GM21619 (cell line): ENCODE measurements around the gene LYRM4.

ENCODE experiments used
- ATAC-seq: cut with Tn5 transposase; IDR thresholded peaks from one replicate; pipeline ENCODE4 v1.9.1; 2021; ENCODE audit not compliant: unreplicated experiment

The LYRM4 gene

GRCh38 chr6:5260661-5261544, at the start of gene LYRM4, which contains the start of gene FARS2:
Gene LYRM4, minus strand, starts transcription at chr6:5260950. Its CDS starts 217 bp downstream, at chr6:5260733.
Gene FARS2, plus strand, starts transcription at chr6:5261513.
- ATAC-seq, result peak; percentile 71

DNA sequence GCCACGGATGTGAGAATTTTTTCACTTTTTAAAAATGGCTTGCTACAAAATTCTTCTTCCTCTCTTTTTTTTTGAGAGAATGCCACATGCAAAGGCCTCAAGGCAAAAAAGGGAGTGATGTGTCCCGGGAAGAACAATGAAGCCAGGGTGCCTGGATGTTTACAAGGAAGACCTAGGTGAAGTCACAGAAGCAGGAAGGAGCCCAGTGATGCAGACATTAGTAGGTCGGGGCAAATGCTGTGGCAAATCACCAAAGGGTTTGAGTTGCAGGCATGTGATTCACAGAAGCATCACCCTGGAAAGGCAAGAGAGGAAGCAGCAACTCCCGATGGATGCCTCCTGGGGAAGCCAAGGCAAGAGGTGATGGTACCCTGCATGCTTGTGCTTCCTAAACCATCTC, 47.3 kb upstream of the LYRM4 start:
- no peak for ATAC-seq

- no peak for ATAC-seq
These were observed 46.3 kb upstream of the LYRM4 start for GRCh38 chr6:5307058-5307457.

- no peak for ATAC-seq
These were observed 45.3 kb upstream of the LYRM4 start for GRCh38 chr6:5305968-5306626.

- ATAC-seq, result no peak
These were observed 42.9 kb upstream of the LYRM4 start for GRCh38 chr6:5303682-5304081.

- peak; percentile 59 for ATAC-seq
These were observed 42.4 kb upstream of the LYRM4 start for GRCh38 chr6:5302995-5303622.

DNA sequence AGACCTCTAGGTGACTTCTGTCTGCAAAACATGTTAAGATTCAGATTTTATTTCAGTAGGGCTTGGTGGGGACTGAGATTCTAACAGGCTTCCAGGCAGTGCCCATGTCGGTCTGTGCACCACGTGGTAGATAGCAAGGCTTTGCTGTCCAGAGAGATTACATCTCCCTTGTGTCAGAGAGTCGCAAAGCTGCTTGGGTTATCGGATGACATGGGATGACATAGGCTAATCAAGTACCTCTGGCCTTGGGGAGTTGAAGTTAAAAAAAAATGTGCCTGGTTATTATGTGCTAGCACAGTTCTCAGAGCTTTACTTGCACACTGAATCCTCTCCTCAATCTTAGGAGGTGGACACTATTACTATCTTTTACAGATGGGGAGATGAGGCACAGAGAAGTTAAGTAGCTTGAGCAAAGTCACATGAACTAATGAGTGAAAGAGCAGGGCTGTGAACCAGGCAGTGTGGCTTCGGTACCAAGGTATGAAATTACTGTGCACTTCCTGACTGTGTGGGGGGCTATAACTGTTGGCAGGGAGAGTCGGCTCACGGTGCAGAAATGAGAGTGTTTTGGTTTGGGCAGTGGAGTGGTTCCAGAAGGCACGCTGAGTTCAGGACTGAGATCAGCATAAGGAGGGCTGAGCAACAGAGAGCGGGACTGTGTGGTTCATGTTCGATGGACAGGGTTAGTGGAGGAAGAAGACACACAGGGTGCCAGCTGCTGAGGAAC, 41.6 kb upstream of the LYRM4 start:
- ATAC-seq, result peak; percentile 80

- no peak for ATAC-seq
These were observed 39.5 kb upstream of the LYRM4 start for GRCh38 chr6:5300206-5300764.

DNA sequence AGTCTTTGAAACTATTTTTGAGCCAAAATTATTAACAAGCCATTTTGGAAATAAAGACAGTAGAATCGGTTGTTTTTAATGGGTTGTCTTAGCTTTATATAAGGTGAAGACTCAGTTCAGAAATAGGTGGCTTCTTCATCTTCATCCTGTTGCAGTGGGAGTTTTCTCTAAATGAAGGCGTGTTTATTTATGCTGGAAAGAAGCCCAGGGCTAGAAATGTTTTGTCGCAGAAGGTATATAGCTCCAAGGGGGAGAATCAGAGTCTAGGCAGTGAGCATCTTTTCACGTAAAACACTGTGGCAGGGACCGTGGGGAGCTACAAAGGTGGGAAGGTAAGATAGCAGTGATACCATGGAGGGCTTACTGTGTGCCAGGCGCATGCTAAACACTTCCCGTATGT, 34.9 kb upstream of the LYRM4 start:
- no peak for ATAC-seq

- ATAC-seq, result no peak
These were observed 33.9 kb upstream of the LYRM4 start for GRCh38 chr6:5294392-5295211.

DNA sequence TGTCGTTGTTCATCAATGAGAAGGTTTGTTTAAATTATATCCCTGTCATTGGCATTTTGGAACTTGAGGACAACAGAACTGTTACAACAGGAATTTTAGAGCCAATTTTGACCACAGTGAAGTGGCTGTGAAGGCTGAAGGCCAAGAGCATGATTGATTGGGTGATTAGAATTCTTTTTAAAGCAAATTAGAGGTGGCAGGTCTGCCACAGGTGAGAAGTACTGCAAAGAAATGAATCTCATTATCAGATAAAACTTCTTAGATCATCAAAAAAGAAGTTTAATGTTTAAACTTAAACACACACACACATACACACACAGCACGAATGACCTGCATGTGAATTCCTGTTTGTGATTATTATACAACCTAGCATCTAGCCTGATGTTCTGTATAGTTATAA, 32.9 kb upstream of the LYRM4 start:
- no peak for ATAC-seq

DNA sequence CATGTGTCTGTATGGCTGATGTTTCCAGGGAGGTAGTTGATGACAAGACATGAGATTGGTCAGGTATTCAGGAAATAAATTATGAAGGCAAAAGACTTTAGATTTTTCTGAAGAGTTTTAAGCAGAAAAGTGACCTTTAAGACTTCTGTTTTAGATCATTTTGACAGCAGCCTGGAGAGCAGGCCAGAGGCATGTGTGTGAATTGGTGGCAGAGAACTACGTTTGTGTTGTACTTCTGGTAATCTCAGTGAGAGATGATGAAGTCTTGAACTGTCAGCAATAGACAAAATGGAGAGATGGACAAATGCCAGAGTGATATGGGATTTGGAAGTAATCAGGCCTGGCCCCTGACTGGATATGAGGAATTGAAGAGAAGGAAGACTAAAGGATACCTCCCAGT, 31.4 kb upstream of the LYRM4 start:
- ATAC-seq, result no peak

DNA sequence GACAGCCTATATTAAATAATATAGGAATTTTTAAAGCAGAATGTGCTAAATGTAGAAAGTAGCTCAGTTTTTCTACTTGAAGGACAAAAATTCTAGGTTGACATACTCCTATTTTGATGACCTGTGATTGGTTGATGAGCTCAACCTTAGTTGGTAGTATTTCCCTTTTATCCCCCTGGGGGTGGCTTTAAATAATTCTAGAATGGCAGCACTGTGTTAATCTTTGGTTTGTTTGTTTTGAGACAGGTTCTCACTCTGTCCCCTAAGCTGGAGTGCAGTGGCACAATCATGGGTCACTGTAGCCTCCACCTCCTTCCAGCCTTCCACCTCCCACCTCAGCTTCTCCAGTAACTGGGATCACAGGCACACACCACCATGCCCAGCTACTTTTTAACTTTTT, 29.8 kb upstream of the LYRM4 start:
- ATAC-seq, result no peak

DNA sequence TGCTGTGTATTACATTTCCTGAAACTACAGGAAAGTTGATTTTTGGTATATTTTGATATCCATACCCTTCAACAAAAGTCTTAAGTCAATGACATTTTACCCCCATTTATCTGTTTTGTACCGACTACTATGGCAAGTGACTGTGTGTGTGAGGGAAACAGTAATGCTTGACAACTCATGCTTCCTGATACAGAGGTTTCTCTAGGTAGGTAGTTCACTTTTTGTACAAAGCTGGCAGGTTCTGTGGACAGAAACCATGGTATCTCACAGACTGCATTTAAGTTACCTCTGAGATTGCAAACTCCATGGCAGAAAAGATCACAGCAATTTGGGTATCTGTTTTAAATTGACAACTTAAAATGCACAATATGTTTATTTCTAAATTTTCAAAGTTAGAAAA, 29.3 kb upstream of the LYRM4 start:
- no peak for ATAC-seq

DNA sequence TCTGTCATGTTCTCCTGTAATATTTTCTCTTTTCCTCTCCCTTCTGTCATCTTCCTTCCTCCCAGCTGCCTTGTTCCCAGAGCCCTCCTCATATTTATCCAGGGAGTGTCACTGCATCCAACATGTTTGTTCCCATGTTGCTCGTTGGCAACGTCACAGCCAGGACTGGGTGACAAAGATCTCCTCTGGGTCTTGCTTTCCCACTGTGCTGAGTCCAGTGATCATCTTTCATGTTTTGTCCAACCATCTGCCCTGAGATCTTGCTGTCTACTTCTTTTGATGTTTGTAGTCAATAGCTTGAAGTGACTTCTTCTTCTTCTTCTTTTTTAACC, 27.2 kb upstream of the LYRM4 start:
- no peak for ATAC-seq

- ATAC-seq, result no peak
These were observed 26.6 kb upstream of the LYRM4 start for GRCh38 chr6:5287205-5287965.

DNA sequence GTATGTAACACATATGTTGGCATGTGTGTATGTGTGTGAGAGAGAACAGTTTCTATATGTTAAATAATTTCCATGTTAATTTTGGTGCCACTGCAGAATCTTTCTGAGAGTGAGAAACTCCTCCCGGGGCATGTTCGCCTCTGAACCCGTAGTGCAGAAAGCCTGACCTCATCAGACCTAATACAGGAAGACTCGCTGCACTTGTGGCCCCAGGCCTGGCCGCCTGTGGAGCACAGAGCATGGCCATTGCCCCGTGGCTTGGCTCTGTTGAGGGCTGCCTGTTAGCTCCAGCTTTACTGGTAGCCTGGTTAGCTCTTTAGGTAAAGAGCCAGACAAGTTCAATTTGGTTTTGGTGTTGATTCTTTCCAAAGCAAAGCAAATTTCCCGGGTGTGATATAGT, 26.0 kb upstream of the LYRM4 start:
- no peak for ATAC-seq

DNA sequence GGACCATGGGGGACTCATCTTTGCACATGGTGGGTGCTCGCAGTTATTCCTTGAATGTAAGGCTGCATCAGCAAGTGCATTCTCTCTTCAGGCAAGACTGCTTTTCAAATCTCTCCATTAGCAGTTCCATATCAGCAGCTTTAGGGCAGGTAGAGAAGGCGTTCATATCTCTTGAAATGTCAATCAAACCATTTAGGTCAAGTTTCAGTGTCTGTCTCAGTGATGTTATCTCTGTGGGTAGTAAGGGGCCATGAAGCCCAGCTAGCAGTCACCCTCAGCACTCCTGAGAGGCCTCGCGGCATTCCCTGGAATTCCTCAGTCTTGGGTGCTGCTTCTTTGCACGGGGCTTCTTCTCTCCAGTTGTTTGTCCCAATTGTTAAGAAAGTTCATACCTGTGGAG, 24.8 kb upstream of the LYRM4 start:
- no peak for ATAC-seq

DNA sequence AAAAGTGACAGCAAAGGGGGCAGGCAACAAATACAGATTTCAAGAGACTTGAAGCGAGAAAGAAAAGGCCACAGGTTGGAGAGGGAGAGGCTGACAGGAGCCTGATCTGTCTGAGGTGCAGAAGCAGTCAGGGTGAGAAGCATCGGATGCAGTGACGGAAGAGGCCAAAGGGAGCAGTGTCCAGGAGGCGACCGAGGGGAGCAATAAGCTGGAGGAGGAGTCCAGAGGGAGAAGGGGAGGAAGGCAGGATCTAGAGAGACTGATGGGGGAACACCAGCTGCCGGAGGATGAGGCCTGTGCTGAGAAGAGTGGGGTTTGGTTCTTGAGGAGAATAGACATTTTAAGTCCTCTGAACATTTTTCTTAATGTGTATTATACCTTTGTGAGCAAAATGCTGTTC, 24.3 kb upstream of the LYRM4 start:
- no peak for ATAC-seq
